GM23338 (cell line): ENCODE measurements around the gene RCCD1. TPM values are rescaled to one million over a fixed set of nuclear protein-coding genes. Genes with fewer than 3 reads are reported as not detected.

Experiments
- ATAC-seq: fragments of 200-7000 bp; cut with Tn5 transposase; 3 replicates; pipeline ENCODE4 v1.9.1; 2020
- DNase-seq: peaks from one replicate; pipeline ENCODE4 v3.0.0-alpha.2; 2015; ENCODE audit warnings: low spot score
- H2AFZ ChIP-seq: fragments of 200-600 bp; sonication (generic); 2 replicates; pipeline ENCODE4 v1.8.0; 2016; ENCODE audit warnings: antibody characterized with exemption, mild to moderate bottlenecking, moderate library complexity
- H3F3A ChIP-seq: fragments of 200-600 bp; sonication (generic); replicated peaks from 2 replicates; pipeline ENCODE4 v1.8.0; 2017; ENCODE audit warnings: antibody characterized with exemption, mixed run types, low read depth
- H3K27ac ChIP-seq: fragments of 200-600 bp; sonication (generic); 2 replicates; pipeline ENCODE4 v1.6.1; 2016; ENCODE audit warnings: low read depth
- H3K27me3 ChIP-seq: fragments of 200-600 bp; sonication (generic); 2 replicates; pipeline ENCODE4 v1.8.0; 2016; ENCODE audit warnings: mild to moderate bottlenecking, mixed run types, moderate library complexity; ENCODE audit not compliant: insufficient read depth
- H3K36me3 ChIP-seq: fragments of 200-600 bp; sonication (generic); 2 replicates; pipeline ENCODE4 v1.8.0; 2016; ENCODE audit warnings: mild to moderate bottlenecking; ENCODE audit not compliant: insufficient read depth
- H3K4me1 ChIP-seq: fragments of 200-600 bp; sonication (generic); 2 replicates; pipeline ENCODE4 v1.8.0; 2016; ENCODE audit warnings: mild to moderate bottlenecking, moderate library complexity; ENCODE audit not compliant: insufficient read depth
- H3K4me2 ChIP-seq: fragments of 200-600 bp; sonication (generic); 2 replicates; pipeline ENCODE4 v1.7.1; 2017; ENCODE audit warnings: mixed run types
- H3K4me3 ChIP-seq: fragments of 200-600 bp; sonication (generic); 2 replicates; pipeline ENCODE4 v1.6.1; 2016; ENCODE audit warnings: mixed run types
- H3K79me2 ChIP-seq: fragments of 200-600 bp; sonication (generic); replicated peaks from 2 replicates; pipeline ENCODE4 v1.8.0; 2017; ENCODE audit warnings: mild to moderate bottlenecking; ENCODE audit not compliant: insufficient read depth
- H3K9me2 ChIP-seq: fragments of 200-600 bp; sonication (generic); 2 replicates; pipeline ENCODE4 v1.8.0; 2017; ENCODE audit not compliant: insufficient read depth
- H4K20me1 ChIP-seq: fragments of 200-600 bp; sonication (generic); replicated peaks from 2 replicates; pipeline ENCODE4 v1.8.0; 2017; ENCODE audit warnings: mild to moderate bottlenecking; ENCODE audit not compliant: insufficient read depth
- H3K27ac Mint-ChIP-seq: 2 replicates; pipeline ENCODE4 v1.8.0; 2020; ENCODE audit warnings: inconsistent platforms, mild to moderate bottlenecking, moderate library complexity, mixed read lengths
- H3K27me3 Mint-ChIP-seq: 3 replicates; pipeline ENCODE4 v1.8.0; 2022; ENCODE audit warnings: low read depth, mild to moderate bottlenecking, moderate library complexity, mixed read lengths, inconsistent platforms; ENCODE audit not compliant: insufficient read depth, poor library complexity
- H3K36me3 Mint-ChIP-seq: 3 replicates; pipeline ENCODE4 v1.8.0; 2021; ENCODE audit warnings: low read depth, mild to moderate bottlenecking, inconsistent platforms, moderate library complexity, mixed read lengths
- H3K4me1 Mint-ChIP-seq: 3 replicates; pipeline ENCODE4 v1.8.0; 2020; ENCODE audit warnings: mild to moderate bottlenecking, inconsistent platforms, mixed read lengths
- H3K4me3 Mint-ChIP-seq: 3 replicates; pipeline ENCODE4 v1.8.0; 2021; ENCODE audit warnings: moderate library complexity, mild to moderate bottlenecking, inconsistent platforms, mixed read lengths
- H3K9me3 Mint-ChIP-seq: 3 replicates; pipeline ENCODE4 v1.8.0; 2020; ENCODE audit warnings: moderate library complexity, mild to moderate bottlenecking, inconsistent platforms, mixed read lengths
- CREB1 ChIP-seq: fragments of 250-450 bp; sonication (Bioruptor Pico); IDR thresholded peaks from 2 replicates; pipeline ENCODE4 v1.5.0; 2020; ENCODE audit warnings: low read depth, mild to moderate bottlenecking, moderate library complexity
- ETS1 ChIP-seq: IDR thresholded peaks from 2 replicates; pipeline ENCODE4 v1.6.1; 2016; ENCODE audit warnings: antibody characterized with exemption
- EZH2 ChIP-seq: fragments of 200-600 bp; sonication (generic); IDR thresholded peaks from one replicate; pipeline ENCODE4 v1.8.0; 2017; ENCODE audit warnings: antibody characterized with exemption, mild to moderate bottlenecking, low read depth; ENCODE audit not compliant: unreplicated experiment
- EZH2phosphoT487 ChIP-seq: fragments of 200-600 bp; sonication (generic); IDR thresholded peaks from one replicate; pipeline ENCODE4 v1.8.1; 2018; ENCODE audit warnings: antibody characterized with exemption; ENCODE audit not compliant: unreplicated experiment
- JUNB ChIP-seq: IDR thresholded peaks from one replicate; pipeline ENCODE4 v1.6.1; 2016; ENCODE audit warnings: antibody characterized with exemption; ENCODE audit not compliant: unreplicated experiment
- NANOG ChIP-seq: IDR thresholded peaks from 2 replicates; pipeline ENCODE4 v1.6.1; 2016; ENCODE audit warnings: antibody characterized with exemption, borderline replicate concordance
- POLR2AphosphoS5 ChIP-seq: IDR thresholded peaks from 2 replicates; pipeline ENCODE4 v1.6.1; 2016; ENCODE audit warnings: antibody characterized with exemption, low read depth
- REST ChIP-seq: IDR thresholded peaks from one replicate; pipeline ENCODE4 v1.6.1; 2018; ENCODE audit warnings: antibody characterized with exemption; ENCODE audit not compliant: unreplicated experiment
- STAT1 ChIP-seq: IDR thresholded peaks from one replicate; pipeline ENCODE4 v1.6.1; 2016; ENCODE audit warnings: antibody characterized with exemption; ENCODE audit not compliant: unreplicated experiment
- ZNF114 ChIP-seq: fragments of 250-450 bp; sonication (Bioruptor Pico); IDR thresholded peaks from 2 replicates; pipeline ENCODE4 v1.5.0; 2020; ENCODE audit warnings: mild to moderate bottlenecking, moderate library complexity
- ZNF331 ChIP-seq: fragments of 250-450 bp; sonication (Bioruptor Pico); IDR thresholded peaks from 2 replicates; pipeline ENCODE4 v1.5.0; 2020; ENCODE audit warnings: low read depth, mild to moderate bottlenecking, moderate library complexity
- polyA plus RNA-seq: library from polyadenylated mRNA; unstranded; fragments of >200 nt; fragmentation: Nextera tagmentation; extraction: Ambion mirVana; gene quantifications from 2 replicates; pipeline ENCODE4 v1.2.1, GENCODE V29; 2016
- total RNA-seq: library from RNA; depleted of rRNA; stranded (reverse); fragments of >200 nt; shearing (Covaris generic); gene quantifications from 2 replicates; pipeline ENCODE4 v1.2.3, GENCODE V29; 2014

The RCCD1 gene
- total and polyA plus RNA-seq, 2 experiments from 2014 or later, result 10.8 to 17.1 TPM

- TF ChIP-seq ZNF331 (CRISPR knock-in tag), result no peak
- TF ChIP-seq EZH2, result no peak
- no peak for TF ChIP-seq NANOG
- no peak for TF ChIP-seq REST
- no peak for TF ChIP-seq CREB1 (CRISPR knock-in tag)
- no peak for TF ChIP-seq POLR2AphosphoS5
- TF ChIP-seq JUNB, result no peak
- no peak for TF ChIP-seq ETS1
- TF ChIP-seq STAT1, result no peak
- no peaks in the 10 kb centered on the region for H3K9me2 ChIP-seq
- H3K4me2 ChIP-seq, result no peak overlapping the region
- peaks cover 22% of the 10 kb centered on the region for H3K4me1 Mint-ChIP-seq
- H3K79me2 ChIP-seq, result peaks cover 94% of the 10 kb centered on the region
- peaks cover 14% of the 10 kb centered on the region for H3K4me1 ChIP-seq
- H3F3A ChIP-seq, result no peaks in the 10 kb centered on the region
- peak overlapping the region; percentile 18; the same call in 1 of the 2 replicates for H3K27ac ChIP-seq
- DNase-seq, result no peak
- H3K27me3 ChIP-seq, result no peaks in the 10 kb centered on the region
- H3K27ac Mint-ChIP-seq, result peak overlapping the region; percentile 22; the same call in 1 of the 2 replicates
- H3K9me3 Mint-ChIP-seq, result no peaks in the 10 kb centered on the region
- peaks cover 16% of the 10 kb centered on the region for H3K36me3 ChIP-seq
- no peak overlapping the region for H3K4me3 Mint-ChIP-seq
- H3K36me3 Mint-ChIP-seq, result peaks cover 23% of the 10 kb centered on the region
- H2AFZ ChIP-seq, result no peak overlapping the region
- peaks cover 59% of the 10 kb centered on the region for H4K20me1 ChIP-seq
- H3K4me3 ChIP-seq, result no peak overlapping the region
- ATAC-seq, result no peak
- H3K27me3 Mint-ChIP-seq, result no peaks in the 10 kb centered on the region
Measured at GRCh38 chr15:90987561-90988141, 33.0 kb downstream of the RCCD1 start.

GRCh38 chr15:90988296-90988695 is 33.6 kb downstream of the RCCD1 start:
- Histone ChIP-seq H3K4me3 (no peak overlapping the region), H3K27me3 (no peaks in the 10 kb centered on the region), H3F3A (no peaks in the 10 kb centered on the region), H4K20me1 (peaks cover 62% of the 10 kb centered on the region), H3K36me3 (peaks cover 11% of the 10 kb centered on the region), H3K9me2 (no peaks in the 10 kb centered on the region), H3K4me1 (peaks cover 20% of the 10 kb centered on the region), H3K4me2 (0 out of 2 replicates have a peak overlapping the region, but pooled peaks have one; percentile 32), H3K27ac (peak overlapping the region; percentile 36; the same call in 1 of the 2 replicates), H2AFZ (no peak overlapping the region), H3K79me2 (peaks cover 100% of the 10 kb centered on the region)
- peaks cover 17% of the 10 kb centered on the region for H3K36me3 Mint-ChIP-seq
- H3K4me1 Mint-ChIP-seq, result peaks cover 24% of the 10 kb centered on the region
- DNase-seq (no peak), ATAC-seq (no peak)
- H3K27me3 Mint-ChIP-seq, result no peaks in the 10 kb centered on the region
- H3K4me3 Mint-ChIP-seq, result no peak overlapping the region
- peak overlapping the region; percentile 36; the same call in 1 of the 2 replicates for H3K27ac Mint-ChIP-seq
- H3K9me3 Mint-ChIP-seq, result no peaks in the 10 kb centered on the region
- TF ChIP-seq CREB1 (CRISPR knock-in tag), result no peak
- TF ChIP-seq JUNB, result no peak
- TF ChIP-seq ZNF114 (CRISPR knock-in tag), result no peak
- TF ChIP-seq EZH2phosphoT487, result no peak
- TF ChIP-seq REST, result no peak
